Chondrocyte (in vitro differentiated cells): ENCODE data around the gene CAPN10. TPM values are rescaled to one million over a fixed set of nuclear protein-coding genes. Genes with fewer than 3 reads are reported as not detected.
A peak's percentile ranks its signal among the peaks of the same experiment; 100 is the strongest.

ENCODE experiments used
- DNase-seq: peaks from one replicate; pipeline ENCODE4 v3.0.0; 2021; ENCODE audit warnings: mixed read lengths, low spot score
- H3K27ac Mint-ChIP-seq: one replicate; pipeline ENCODE4 v1.8.0; 2021; ENCODE audit warnings: mild to moderate bottlenecking, moderate library complexity, mixed read lengths; ENCODE audit not compliant: unreplicated experiment
- H3K27me3 Mint-ChIP-seq: 2 replicates; pipeline ENCODE4 v1.8.0; 2021; ENCODE audit warnings: low read depth, mixed read lengths
- H3K36me3 Mint-ChIP-seq: 2 replicates; pipeline ENCODE4 v1.8.0; 2021; ENCODE audit warnings: low read depth, mixed read lengths
- H3K4me1 Mint-ChIP-seq: 2 replicates; pipeline ENCODE4 v1.8.0; 2021; ENCODE audit warnings: low read depth, mild to moderate bottlenecking, mixed read lengths
- H3K4me3 Mint-ChIP-seq: one replicate; pipeline ENCODE4 v1.8.0; 2021; ENCODE audit warnings: mild to moderate bottlenecking, moderate library complexity, mixed read lengths; ENCODE audit not compliant: unreplicated experiment
- H3K9me3 Mint-ChIP-seq: 2 replicates; pipeline ENCODE4 v1.8.0; 2021; ENCODE audit warnings: low read depth, mixed read lengths
- CTCF ChIP-seq: fragments of 200-600 bp; sonication (generic); IDR thresholded peaks from 2 replicates; pipeline ENCODE4 v1.5.0; 2021; ENCODE audit warnings: antibody characterized with exemption, mild to moderate bottlenecking, moderate library complexity
- total RNA-seq: library from RNA; stranded (reverse); gene quantifications from 3 replicates; pipeline ENCODE4 v1.2.1, GENCODE V29; 2021

Gene CAPN10
- total RNA-seq, 1 donor from 2014 or later: 22.7 TPM

- peak; percentile 59 for DNase-seq
- Mint-ChIP-seq H3K27ac (no peak overlapping the region), H3K4me1 (peaks cover 65% of the 10 kb centered on the region)
Observed at GRCh38 chr2:240584486-240585031, 2.0 kb upstream of the CAPN10 start.

GRCh38 chr2:240585101-240585500 is 1.4 kb upstream of the CAPN10 start:
- peak; percentile 61 for DNase-seq
- Mint-ChIP-seq H3K9me3 (no peaks in the 10 kb centered on the region), H3K27ac (no peak overlapping the region), H3K27me3 (no peaks in the 10 kb centered on the region), H3K4me1 (peaks cover 59% of the 10 kb centered on the region), H3K4me3 (peak overlapping the region; percentile 91), H3K36me3 (peaks cover 2% of the 10 kb centered on the region)
- TF ChIP-seq CTCF: no peak

More at GRCh38 chr2:240584486-240585031, 2.0 kb upstream of the CAPN10 start:
- Mint-ChIP-seq H3K27me3 (no peaks in the 10 kb centered on the region), H3K9me3 (no peaks in the 10 kb centered on the region), H3K4me3 (peak overlapping the region; percentile 91), H3K36me3 (peaks cover 2% of the 10 kb centered on the region)
- no peak for TF ChIP-seq CTCF

- H3K9me3 Mint-ChIP-seq: no peaks in the 10 kb centered on the region
- H3K27me3 Mint-ChIP-seq: no peaks in the 10 kb centered on the region
- peak overlapping the region; percentile 88 for H3K27ac Mint-ChIP-seq
- TF ChIP-seq CTCF: peak; percentile 6
- peak; percentile 71 for DNase-seq
- peak overlapping the region; percentile 91 for H3K4me3 Mint-ChIP-seq
- H3K36me3 Mint-ChIP-seq: no peaks in the 10 kb centered on the region
- peaks cover 54% of the 10 kb centered on the region for H3K4me1 Mint-ChIP-seq
Observed at GRCh38 chr2:240585681-240586197, 795 bp upstream of the CAPN10 start.

- Mint-ChIP-seq H3K36me3 (no peaks in the 10 kb centered on the region), H3K9me3 (no peaks in the 10 kb centered on the region), H3K27ac (no peak overlapping the region), H3K4me3 (peak overlapping the region; percentile 91), H3K27me3 (no peaks in the 10 kb centered on the region), H3K4me1 (peaks cover 54% of the 10 kb centered on the region)
- peak; percentile 21 for TF ChIP-seq CTCF
- peak; percentile 85 for DNase-seq
Observed at GRCh38 chr2:240586919-240587800, 626 bp downstream of the CAPN10 start.

GRCh38 chr2:240588006-240588655 is 1.6 kb downstream of the CAPN10 start:
- peak; percentile 68 for DNase-seq
- Mint-ChIP-seq H3K9me3 (no peaks in the 10 kb centered on the region), H3K36me3 (peaks cover 2% of the 10 kb centered on the region), H3K4me3 (peak overlapping the region; percentile 91), H3K27ac (no peak overlapping the region), H3K4me1 (peaks cover 46% of the 10 kb centered on the region), H3K27me3 (no peaks in the 10 kb centered on the region)
- TF ChIP-seq CTCF: no peak
